ENCODE results near the gene CD8B2. TPM values are rescaled to one million over a fixed set of nuclear protein-coding genes. Genes with fewer than 3 reads are reported as not detected.

Gene CD8B2
- polyA plus RNA-seq, 1 of the 3 experiments (the other 2 are of a cell fraction), result not detected

DNA sequence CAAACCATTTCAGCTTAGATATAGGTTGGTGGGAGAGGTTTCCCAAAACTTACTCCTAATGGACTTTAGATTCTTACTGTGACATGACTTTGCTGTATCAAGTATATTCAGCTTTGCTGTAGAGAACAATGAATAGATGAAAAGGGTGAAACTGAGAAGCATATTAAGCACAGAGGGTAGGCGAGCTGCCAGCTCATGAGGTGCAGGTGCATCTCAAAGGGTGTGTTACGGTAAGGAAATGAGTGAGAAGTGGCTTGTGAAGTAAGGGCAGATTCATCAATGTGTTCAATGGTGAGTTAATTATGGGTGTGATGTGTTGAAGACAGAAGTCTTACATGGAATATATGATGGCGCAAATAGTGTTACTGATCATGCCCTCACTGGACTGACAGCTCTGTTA is 49.3 kb downstream of the CD8B2 start (continued):
- TF ChIP-seq FOSL2 (IDR thresholded peaks at IDR 0.05; ENCODE audit: borderline replicate concordance, low read depth) (no peak), RCOR1 (IDR thresholded peaks at IDR 0.05; ENCODE audit: low read length) (no peak), RFX5 (IDR thresholded peaks at IDR 0.05; ENCODE audit: low read length) (no peak)
- TF ChIP-seq, protein P1, sequence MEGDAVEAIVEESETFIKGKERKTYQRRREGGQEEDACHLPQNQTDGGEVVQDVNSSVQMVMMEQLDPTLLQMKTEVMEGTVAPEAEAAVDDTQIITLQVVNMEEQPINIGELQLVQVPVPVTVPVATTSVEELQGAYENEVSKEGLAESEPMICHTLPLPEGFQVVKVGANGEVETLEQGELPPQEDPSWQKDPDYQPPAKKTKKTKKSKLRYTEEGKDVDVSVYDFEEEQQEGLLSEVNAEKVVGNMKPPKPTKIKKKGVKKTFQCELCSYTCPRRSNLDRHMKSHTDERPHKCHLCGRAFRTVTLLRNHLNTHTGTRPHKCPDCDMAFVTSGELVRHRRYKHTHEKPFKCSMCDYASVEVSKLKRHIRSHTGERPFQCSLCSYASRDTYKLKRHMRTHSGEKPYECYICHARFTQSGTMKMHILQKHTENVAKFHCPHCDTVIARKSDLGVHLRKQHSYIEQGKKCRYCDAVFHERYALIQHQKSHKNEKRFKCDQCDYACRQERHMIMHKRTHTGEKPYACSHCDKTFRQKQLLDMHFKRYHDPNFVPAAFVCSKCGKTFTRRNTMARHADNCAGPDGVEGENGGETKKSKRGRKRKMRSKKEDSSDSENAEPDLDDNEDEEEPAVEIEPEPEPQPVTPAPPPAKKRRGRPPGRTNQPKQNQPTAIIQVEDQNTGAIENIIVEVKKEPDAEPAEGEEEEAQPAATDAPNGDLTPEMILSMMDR (IDR thresholded peaks at IDR 0.05), result no peak

DNA sequence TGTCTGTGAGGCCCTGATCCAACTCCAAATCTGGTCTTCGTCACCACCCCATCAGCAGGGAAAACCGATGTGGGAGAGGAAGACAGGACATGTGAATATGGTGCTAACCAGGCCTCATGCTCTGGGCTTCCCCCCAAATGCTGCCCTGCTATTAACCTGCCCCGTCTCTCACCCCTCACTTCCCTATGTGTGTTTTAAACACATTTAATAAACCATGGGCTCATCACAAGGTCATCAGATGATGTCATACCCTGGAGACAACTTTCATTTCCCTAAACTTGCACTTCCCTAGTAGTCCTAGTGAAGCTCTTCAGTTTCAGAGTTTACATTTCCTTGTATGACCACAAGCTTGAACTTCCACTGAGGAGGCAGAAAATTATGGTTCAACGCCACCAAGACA is 49.9 kb downstream of the CD8B2 start:
- Histone ChIP-seq H2AFZ (ENCODE audit: low read depth) (no peak overlapping the region), H3K9me2 (no peaks in the 10 kb centered on the region), H3K4me2 (no peak overlapping the region), H3K79me2 (ENCODE audit: insufficient read depth) (no peaks in the 10 kb centered on the region), H3K4me1 (ENCODE audit: control insufficient read depth in 1 of 2, insufficient read depth in 2 of 2, low read depth in 1 of 2, low read length in 1 of 2) (no peaks in the 10 kb centered on the region; a peak in 1 of 4 replicates), H3K9me3 (no peaks in the 10 kb centered on the region), H3K27me3 (ENCODE audit: insufficient read depth) (no peaks in the 10 kb centered on the region), H3K36me3 (replicated peaks in 1 of 2; ENCODE audit: control insufficient read depth in 1 of 2, insufficient read depth in 2 of 2, low read length in 1 of 2) (no peaks in the 10 kb centered on the region), H3F3A (replicated peaks; ENCODE audit: insufficient read depth) (no peaks in the 10 kb centered on the region), H3K9ac (no peak overlapping the region), H3K27ac (ENCODE audit: low read depth in 2 of 2, low read length in 1 of 2) (no peak overlapping the region), H4K20me1 (ENCODE audit: insufficient read depth) (no peaks in the 10 kb centered on the region), H3K4me3 (ENCODE audit: low read depth in 2 of 2, low read length in 1 of 2) (no peak overlapping the region)
- DNase-seq, result no peak
- TF ChIP-seq, protein P2, sequence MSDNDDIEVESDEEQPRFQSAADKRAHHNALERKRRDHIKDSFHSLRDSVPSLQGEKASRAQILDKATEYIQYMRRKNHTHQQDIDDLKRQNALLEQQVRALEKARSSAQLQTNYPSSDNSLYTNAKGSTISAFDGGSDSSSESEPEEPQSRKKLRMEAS (IDR thresholded peaks at IDR 0.05; ENCODE audit: low read depth), result no peak
- WGBS (ENCODE audit: low lambda C conversion rate), result 58% methylated on average over 4 of the region's 4 CpGs
- CTCF ChIA-PET, result interaction anchor here (1.4 to 2.1 kb wide), 3 partner anchors 8 to 432 kb away, joined by 4 to 6 read pairs (median 4); no protein-coding TSS in a partner anchor
- POLR2A ChIA-PET, result no interaction called here

DNA sequence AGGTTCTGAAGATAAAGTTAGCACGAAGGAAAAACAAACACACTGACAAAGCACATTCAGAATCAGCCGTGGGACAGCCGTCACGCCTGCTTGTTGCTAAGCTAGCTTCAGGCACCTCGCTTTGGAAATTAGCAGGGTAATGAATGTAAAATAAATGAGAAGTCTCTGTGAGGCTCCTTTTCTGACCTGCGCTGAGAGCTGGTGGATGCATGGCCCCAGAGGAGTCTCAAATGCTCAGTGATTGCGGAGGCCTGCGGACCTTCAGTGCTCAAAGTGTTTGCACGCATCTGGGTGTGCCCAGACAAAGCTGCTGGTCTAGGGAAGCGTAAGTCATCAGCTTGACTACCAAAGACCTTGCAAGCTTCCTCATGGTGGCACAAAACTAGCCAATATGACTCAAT is 50.6 kb downstream of the CD8B2 start:
- no peak overlapping the region for H3K9ac ChIP-seq
- H3K9me3 ChIP-seq, result no peaks in the 10 kb centered on the region
- H3K4me1 ChIP-seq (ENCODE audit: control insufficient read depth in 1 of 2, insufficient read depth in 2 of 2, low read depth in 1 of 2, low read length in 1 of 2), result no peaks in the 10 kb centered on the region; a peak in 1 of 4 replicates
- WGBS (ENCODE audit: low lambda C conversion rate), result 65% methylated on average over 10 of the region's 10 CpGs
- no peak overlapping the region for H3K4me3 ChIP-seq (ENCODE audit: low read depth in 2 of 2, low read length in 1 of 2)
- no peak overlapping the region for H2AFZ ChIP-seq (ENCODE audit: low read depth)
- ChIA-PET POLR2A (no interaction called here), CTCF (interaction anchor here (1.8 to 2.1 kb wide), 2 partner anchors 8 to 433 kb away, joined by 4 to 6 read pairs; no protein-coding TSS in a partner anchor)
- no peak overlapping the region for H3K27ac ChIP-seq (ENCODE audit: low read depth in 2 of 2, low read length in 1 of 2)
- H4K20me1 ChIP-seq (ENCODE audit: insufficient read depth), result no peaks in the 10 kb centered on the region
- no peaks in the 10 kb centered on the region for H3K79me2 ChIP-seq (ENCODE audit: insufficient read depth)
- H3K27me3 ChIP-seq (ENCODE audit: insufficient read depth), result no peaks in the 10 kb centered on the region
- H3K36me3 ChIP-seq (replicated peaks in 1 of 2; ENCODE audit: control insufficient read depth in 1 of 2, insufficient read depth in 2 of 2, low read length in 1 of 2), result no peaks in the 10 kb centered on the region
- DNase-seq, result no peak
- H3F3A ChIP-seq (replicated peaks; ENCODE audit: insufficient read depth), result no peaks in the 10 kb centered on the region
- no peak overlapping the region for H3K4me2 ChIP-seq
- H3K9me2 ChIP-seq, result no peaks in the 10 kb centered on the region
- TF ChIP-seq POLR2AphosphoS5 (IDR thresholded peaks at IDR 0.05; ENCODE audit: low read depth, low read length) (no peak), YY1 (IDR thresholded peaks at IDR 0.05; ENCODE audit: low read depth) (no peak), RFX5 (IDR thresholded peaks at IDR 0.05; ENCODE audit: low read length) (no peak), MEF2A (IDR thresholded peaks at IDR 0.05; ENCODE audit: borderline replicate concordance, low read depth) (no peak), CHD2 (IDR thresholded peaks at IDR 0.05; ENCODE audit: low read length, partially characterized antibody) (no peak), SMC3 (IDR thresholded peaks at IDR 0.05; ENCODE audit: low read depth, low read length) (no peak), EP300 (IDR thresholded peaks at IDR 0.05; ENCODE audit: borderline replicate concordance in 1 of 2, low read depth in 1 of 2, low read length in 1 of 2) (no peak), TEAD4 (IDR thresholded peaks at IDR 0.05; ENCODE audit: borderline replicate concordance, insufficient read depth) (no peak), EZH2phosphoT487 (IDR thresholded peaks at IDR 0.05; ENCODE audit: borderline replicate concordance, low read depth) (no peak), FOXJ3 (CRISPR knock-in tag; IDR thresholded peaks at IDR 0.05) (no peak), NRF1 (IDR thresholded peaks at IDR 0.05; ENCODE audit: low read depth, low read length) (no peak), GATA2 (CRISPR knock-in tag; IDR thresholded peaks at IDR 0.05) (no peak)
- TF ChIP-seq, protein P1 (IDR thresholded peaks at IDR 0.05), result no peak
- TF ChIP-seq, protein P3, sequence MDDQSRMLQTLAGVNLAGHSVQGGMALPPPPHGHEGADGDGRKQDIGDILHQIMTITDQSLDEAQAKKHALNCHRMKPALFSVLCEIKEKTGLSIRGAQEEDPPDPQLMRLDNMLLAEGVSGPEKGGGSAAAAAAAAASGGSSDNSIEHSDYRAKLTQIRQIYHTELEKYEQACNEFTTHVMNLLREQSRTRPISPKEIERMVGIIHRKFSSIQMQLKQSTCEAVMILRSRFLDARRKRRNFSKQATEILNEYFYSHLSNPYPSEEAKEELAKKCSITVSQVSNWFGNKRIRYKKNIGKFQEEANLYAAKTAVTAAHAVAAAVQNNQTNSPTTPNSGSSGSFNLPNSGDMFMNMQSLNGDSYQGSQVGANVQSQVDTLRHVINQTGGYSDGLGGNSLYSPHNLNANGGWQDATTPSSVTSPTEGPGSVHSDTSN (IDR thresholded peaks at IDR 0.05), result no peak
- TF ChIP-seq, protein P4, sequence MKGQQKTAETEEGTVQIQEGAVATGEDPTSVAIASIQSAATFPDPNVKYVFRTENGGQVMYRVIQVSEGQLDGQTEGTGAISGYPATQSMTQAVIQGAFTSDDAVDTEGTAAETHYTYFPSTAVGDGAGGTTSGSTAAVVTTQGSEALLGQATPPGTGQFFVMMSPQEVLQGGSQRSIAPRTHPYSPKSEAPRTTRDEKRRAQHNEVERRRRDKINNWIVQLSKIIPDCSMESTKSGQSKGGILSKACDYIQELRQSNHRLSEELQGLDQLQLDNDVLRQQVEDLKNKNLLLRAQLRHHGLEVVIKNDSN (IDR thresholded peaks at IDR 0.05; ENCODE audit: borderline replicate concordance, low read depth), result no peak
- TF ChIP-seq, protein P5, sequence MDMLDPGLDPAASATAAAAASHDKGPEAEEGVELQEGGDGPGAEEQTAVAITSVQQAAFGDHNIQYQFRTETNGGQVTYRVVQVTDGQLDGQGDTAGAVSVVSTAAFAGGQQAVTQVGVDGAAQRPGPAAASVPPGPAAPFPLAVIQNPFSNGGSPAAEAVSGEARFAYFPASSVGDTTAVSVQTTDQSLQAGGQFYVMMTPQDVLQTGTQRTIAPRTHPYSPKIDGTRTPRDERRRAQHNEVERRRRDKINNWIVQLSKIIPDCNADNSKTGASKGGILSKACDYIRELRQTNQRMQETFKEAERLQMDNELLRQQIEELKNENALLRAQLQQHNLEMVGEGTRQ (IDR thresholded peaks at IDR 0.05; ENCODE audit: borderline replicate concordance, low read depth, low read length), result no peak

All from SK-N-SH (cell line).